Lower leg skin (tissue), 3 donors: ENCODE measurements around the gene NCKAP5.

Experiments
- CTCF ChIP-seq, 3 donors: fragments of 450-650 bp; IDR thresholded peaks; one replicate each; pipeline ENCODE4 v1.5.1; 2016; ENCODE audit warnings: antibody characterized with exemption in 3 of 3, mild to moderate bottlenecking in 3 of 3, moderate library complexity in 2 of 3
- POLR2A ChIP-seq, 2 donors: fragments of 450-650 bp; IDR thresholded peaks; one replicate each; pipeline ENCODE4 v1.6.1; 2016 to 2017; ENCODE audit warnings: antibody characterized with exemption in 2 of 2, mild to moderate bottlenecking in 1 of 2, moderate library complexity in 1 of 2

DNA sequence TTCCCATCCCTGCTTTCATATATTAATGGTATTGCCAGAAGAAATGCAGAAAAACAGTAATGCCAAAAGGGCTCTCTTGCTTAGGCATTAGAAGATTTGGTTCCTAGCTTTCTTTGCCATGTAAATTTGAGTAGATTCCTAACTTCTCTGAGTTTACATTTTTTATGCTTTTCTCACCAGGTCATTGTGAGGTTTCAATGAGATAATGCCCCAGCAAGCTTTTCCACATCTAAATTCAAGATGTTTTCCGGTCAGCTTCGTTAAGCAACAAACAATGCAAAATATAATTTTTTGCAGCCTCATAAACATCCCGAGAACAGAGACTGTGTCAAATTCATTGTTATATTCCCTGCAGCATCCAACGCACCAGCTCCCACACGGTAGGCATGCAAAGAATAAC, 44.9 kb downstream of the NCKAP5 start:
- TF ChIP-seq CTCF (IDR thresholded peaks at IDR 0.05) (no peak), POLR2A (IDR thresholded peaks at IDR 0.05) (no peak)
